Activated T-helper 1 cell treated with Interleukin-2 at 50 U/mL for 16 hours (primary cell): Measurements from ENCODE around the gene TMEM217.
"Not testable (repeated sequence)": the region's sequence is repeated elsewhere in the genome, so short reads cannot be mapped to it uniquely, and the experiment has no call there.

Source experiments
- DNase-seq: peaks from one replicate; pipeline ENCODE4 v3.0.0-alpha.2; 2020; ENCODE audit warnings: low read depth

The TMEM217 gene

DNA sequence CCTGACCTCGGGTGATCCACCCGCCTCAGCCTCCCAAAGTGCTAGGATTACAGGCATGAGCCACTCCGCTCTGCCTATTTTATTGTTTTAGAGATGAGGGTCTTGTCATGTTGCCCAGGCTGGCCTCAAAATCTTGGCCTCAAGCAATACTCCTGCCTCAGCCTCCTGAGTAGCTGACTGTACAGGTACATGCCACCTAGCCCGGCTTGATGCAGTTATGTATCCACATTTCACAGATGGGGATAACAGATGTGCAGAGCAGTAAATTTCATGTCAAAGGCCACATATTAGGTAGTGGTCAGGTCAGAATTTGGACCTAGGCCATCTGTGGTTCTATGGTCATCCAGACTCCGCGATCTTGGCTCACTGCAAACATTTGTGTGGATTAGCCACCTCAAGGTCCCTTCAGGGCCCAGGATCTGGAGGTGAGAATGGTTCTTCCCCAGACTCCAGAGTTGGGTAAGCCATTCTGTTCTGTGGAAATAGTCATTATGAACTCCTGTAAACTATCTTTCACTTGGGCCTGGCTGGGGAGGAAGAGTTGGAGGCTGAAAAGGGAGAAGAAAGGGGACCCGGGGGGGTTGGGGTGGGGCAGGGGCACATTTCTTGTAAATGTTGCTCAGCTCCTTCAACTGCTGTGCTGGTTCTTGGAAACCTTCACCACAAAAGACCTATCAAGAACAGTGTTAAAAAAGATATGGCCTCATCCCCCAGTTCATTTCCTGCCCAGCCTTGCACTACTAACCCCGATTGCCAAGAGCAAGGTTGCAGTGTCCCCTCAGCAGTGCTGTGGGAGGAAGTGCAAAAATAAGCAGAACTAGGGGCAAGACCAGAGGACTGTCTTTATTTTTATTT lies 75.0 kb downstream of the TMEM217 start:
- DNase-seq: peak; percentile 50

- DNase-seq: not testable (repeated sequence)
Observed at GRCh38 chr6:37180610-37181009, 77.3 kb downstream of the TMEM217 start.

DNA sequence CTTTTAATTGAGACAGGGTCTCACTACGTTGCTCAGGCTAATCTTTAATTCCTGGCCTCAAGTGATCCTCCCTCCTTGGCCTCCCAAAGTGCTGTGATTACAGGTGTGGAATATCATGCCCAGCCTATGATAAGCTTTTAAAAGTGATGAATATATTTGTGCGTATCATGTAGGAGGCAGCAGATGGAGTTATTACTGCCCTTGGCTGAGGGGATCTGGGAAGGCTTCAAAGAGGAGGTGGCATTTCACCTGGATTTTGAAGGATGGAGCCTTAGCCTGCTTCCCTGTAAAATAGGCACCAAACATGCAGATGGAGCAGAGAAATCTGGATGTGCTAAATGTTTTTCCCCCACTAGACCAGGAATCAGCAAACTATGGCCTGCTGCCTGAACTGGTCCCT lies 77.9 kb downstream of the TMEM217 start:
- DNase-seq: no peak

DNA sequence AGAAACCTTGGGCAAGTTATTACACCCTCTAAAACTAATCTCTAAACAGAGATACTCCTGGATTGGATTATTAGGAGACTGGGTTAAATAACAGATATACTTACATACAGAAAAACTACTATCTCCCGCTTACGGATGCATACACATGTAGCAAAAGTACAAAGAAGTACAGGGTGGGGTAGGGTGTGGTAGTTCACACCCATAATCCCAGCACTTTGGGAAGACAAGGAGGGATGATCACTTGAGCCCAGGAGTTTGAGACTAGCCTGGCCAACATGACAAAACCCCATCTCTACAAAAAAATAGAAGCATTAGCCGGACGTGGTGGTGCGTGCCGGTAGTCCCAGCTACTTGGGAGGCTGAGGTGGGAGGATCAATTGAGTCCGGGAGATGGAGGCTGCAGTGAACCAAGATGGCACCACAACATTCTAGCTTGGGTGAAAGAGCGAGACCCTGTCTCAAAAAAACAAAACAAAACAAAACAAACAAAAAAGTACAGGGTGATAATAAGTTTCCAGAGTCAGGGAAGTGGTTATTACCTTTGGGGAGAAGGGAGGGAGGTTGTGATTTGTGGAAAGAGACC lies 79.9 kb downstream of the TMEM217 start:
- no peak for DNase-seq

DNA sequence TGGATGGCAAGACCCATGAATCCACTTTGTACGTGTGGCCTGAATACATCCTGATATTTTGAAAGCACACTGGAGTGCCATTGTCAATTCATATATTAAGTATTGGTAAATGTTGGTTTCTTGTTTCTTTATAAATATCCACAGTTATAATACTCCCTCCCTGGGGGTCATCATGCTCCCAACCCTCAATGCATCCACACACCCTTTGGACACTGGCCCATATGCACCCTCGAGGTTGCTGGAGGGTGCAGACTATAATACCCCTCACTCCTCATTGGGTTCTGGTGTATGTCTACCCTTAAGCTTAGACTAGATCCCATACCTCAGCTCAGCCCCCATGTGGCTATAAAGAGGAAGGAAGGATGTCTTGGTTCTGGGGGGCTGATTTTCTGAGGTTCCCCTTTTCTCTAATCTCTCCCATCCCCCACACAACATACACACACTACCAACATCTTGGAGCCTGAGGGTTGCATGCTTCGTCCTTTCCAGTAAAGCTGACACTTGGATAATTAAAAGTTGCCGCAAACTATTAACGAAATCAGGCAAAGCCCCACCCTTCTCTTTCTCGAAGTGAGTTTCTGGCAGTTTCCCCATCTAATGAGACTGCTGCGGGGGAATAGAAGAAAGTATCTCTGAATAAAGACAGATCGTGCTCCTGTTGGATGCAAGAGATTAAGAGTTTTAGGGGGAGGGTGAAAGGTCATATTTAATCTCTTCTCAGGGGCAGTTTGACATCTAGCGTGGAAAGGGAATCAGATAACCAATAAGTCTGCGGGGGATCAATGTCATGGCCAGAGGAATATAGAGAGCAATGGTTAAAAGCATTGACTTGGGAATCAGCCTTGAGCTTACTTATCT lies 80.6 kb downstream of the TMEM217 start:
- no peak for DNase-seq

DNA sequence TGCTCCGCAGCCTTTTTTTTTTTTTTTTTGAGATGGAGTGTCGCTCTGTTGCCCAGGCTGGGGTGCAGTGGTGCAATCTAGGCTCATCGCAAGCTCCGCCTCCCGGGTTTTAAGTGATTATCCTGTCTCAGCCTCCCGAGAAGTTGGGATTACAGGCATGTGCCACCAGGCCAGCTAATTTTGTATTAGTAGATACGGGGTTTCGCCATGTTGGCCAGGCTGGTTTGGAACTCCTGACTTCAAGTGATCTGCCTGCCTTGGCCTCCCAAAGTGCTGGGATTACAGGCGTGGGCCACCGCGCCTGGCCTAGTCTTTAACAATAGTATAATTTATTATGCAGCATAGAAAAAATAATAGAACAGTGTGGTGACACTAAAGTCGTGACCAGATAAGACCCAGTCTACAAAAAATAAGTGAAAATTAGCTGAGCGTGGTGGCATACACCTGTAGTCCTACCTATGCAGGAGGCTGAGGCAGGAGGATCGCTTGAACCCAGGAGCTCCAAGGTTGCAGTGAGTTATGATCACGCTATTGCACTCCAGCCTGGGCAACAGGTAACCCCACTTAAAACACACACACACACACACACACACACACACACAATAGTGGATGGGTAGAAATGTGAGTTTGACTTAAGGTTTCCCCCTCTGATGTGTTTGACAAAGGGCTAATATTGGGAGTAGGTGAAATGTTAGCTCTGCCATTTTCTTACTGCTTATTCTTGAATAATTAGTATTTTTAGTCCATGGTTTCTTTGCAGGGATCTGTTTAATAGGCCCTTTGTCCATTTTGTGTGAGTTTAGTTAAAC lies 81.5 kb downstream of the TMEM217 start:
- no peak for DNase-seq

DNA sequence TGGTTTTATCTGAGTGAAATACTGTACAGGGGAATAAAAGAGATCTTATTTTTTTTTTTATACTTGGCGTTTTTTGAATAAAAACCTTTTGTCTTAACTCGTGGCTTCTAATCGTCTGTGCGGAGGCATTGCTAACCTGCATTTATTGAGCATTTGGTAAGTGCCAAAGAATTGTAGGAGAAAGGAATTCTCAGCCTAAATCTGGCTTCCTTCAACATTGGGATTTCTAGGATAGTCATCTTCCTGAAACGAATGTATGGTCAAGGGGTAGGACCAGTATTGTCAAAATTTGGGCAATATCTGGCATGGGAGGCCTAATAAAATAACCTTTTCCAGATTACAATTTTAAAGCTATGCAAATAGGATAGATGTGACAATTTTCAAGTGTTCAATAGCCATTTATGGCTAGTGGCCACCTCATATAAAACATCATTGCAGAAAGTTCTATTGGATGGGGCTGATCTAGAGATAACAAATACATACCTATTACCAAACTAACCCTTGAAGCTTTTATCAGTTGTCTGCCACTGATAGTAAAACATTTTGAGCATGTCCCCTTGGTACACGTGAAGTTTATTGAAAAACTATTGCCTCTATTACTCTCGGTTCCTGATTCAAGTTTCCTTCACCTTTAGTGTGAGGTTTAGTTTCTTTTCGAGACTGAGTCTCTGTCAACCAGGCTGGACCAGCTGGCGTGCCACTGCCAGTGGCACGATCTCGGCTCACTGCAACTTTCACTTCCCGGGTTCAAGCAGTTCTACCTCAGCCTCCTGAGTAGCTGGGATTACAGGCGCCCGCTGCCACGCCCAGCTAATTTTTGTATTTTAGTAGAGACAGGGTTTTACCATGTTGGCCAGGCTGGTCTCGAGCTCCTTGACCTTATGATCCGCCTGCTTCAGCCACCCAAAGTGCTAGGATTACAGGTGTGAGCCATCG lies 82.3 kb downstream of the TMEM217 start:
- DNase-seq: no peak

- DNase-seq: no peak
Observed at GRCh38 chr6:37174515-37175331, 83.2 kb downstream of the TMEM217 start.

- no peak for DNase-seq
Observed at GRCh38 chr6:37174196-37174514, 83.8 kb downstream of the TMEM217 start.

- no peak for DNase-seq
Observed at GRCh38 chr6:37173493-37174195, 84.3 kb downstream of the TMEM217 start.

- DNase-seq: no peak
Observed at GRCh38 chr6:37172912-37173492, 84.9 kb downstream of the TMEM217 start.

- DNase-seq: peak; percentile 83
Observed at GRCh38 chr6:37171970-37172812, 85.8 kb downstream of the TMEM217 start.

DNA sequence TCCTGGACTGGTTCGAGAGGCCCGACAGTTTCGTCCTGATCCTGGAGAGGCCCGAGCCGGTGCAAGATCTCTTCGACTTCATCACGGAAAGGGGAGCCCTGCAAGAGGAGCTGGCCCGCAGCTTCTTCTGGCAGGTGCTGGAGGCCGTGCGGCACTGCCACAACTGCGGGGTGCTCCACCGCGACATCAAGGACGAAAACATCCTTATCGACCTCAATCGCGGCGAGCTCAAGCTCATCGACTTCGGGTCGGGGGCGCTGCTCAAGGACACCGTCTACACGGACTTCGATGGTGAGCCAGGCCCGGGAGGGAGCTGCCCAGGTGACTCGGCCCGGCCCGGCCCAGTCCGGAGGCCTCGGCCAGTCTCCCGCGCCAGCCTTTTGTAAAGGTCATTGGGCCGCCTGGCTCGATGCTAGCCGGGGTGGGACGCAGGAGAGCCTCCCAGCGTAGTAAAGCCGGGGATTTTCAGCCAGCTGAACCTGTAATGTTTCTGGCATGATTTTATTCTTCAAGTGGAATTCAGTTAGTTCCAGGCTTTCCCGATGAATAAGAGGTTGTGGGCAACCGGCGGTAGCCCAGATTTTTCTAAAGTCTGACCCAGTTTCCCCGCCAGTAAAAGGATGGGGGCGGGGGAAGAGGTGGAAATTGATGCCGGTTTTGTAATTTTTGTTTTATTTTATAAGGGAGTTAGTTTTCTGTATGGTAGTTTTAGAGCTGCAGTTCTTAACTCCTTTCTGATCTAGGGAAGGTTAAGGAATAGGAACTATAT lies 86.6 kb downstream of the TMEM217 start:
- DNase-seq: no peak

DNA sequence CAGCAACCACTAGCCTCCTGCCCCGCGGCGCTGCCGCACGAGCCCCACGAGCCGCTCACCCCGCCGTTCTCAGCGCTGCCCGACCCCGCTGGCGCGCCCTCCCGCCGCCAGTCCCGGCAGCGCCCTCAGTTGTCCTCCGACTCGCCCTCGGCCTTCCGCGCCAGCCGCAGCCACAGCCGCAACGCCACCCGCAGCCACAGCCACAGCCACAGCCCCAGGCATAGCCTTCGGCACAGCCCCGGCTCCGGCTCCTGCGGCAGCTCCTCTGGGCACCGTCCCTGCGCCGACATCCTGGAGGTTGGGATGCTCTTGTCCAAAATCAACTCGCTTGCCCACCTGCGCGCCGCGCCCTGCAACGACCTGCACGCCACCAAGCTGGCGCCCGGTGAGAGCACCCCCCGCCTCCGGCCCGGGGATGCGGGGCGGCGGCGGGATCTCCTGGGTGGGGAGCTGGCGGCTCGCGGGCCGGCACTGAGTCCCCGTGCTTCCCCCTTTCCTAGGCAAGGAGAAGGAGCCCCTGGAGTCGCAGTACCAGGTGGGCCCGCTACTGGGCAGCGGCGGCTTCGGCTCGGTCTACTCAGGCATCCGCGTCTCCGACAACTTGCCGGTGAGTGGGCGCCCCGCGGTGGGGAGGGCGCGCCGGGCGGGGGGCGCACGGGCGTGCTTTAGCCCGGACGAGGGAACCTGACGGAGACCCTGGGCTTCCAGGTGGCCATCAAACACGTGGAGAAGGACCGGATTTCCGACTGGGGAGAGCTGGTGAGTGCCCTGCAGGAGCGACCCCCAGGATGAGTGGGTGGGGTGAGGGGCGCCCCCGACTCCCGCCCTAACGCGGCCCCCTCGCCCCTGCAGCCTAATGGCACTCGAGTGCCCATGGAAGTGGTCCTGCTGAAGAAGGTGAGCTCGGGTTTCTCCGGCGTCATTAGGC lies 87.4 kb downstream of the TMEM217 start:
- DNase-seq: peak; percentile 27

DNA sequence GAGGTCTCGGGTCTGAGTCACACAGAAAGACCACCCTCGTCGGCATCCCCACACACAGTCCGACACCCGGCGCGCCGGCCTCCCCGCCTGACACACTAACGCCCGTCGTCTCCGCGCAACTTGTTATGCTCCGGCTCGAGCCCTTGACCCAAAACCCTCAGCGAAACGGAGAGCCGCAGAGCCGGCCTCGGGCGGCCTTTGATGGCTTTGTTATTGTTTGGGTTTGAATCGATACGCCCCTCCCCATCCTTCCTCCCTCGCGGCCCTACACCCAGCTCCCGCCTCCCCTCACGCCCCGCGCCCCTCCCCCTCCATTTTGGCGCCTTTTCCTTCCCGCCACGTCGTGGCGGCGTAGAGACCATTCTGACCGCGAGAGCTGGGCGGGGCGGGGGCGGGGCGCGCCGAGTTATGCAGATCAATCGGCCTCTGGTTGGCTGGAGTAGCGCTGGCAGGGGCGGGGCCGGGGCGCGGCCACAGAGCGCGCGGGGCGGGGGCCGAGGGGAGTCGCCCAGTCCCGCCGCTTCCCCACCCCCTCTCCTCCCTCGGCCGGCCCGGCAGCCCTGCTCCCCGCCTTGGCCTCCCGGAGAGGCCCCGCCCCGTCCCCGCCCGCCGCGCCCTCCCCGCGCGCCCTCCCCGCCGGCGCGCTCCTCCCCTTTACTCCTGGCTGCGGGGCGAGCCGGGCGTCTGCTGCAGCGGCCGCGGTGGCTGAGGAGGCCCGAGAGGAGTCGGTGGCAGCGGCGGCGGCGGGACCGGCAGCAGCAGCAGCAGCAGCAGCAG lies 88.3 kb downstream of the TMEM217 start, which contains the start of gene PIM1:
TSS of gene PIM1 (plus strand) at position 657 of the 777 bp plus-strand sequence. CDS start 424 bp downstream, outside the sequence.
- peak; percentile 100 for DNase-seq
